ENCODE results near the gene COX14. TPM values are rescaled to one million over a fixed set of nuclear protein-coding genes. Genes with fewer than 3 reads are reported as not detected.

Gene COX14
- total and polyA plus RNA-seq, 10 of the 15 experiments (the other 5 are each of a cell fraction or from before 2014, with no cell fraction given), result 44.6 to 361 (median 120) TPM

GRCh38 chr12:50156641-50157040 is 44.6 kb downstream of the COX14 start:
- no TSS peak for BruUV-seq (replicated peaks)
- Histone ChIP-seq H3K9me3 (replicated peaks; ENCODE audit: control insufficient read depth, insufficient read depth, low read length) (no peaks in the 10 kb centered on the region), H3K27me3 (replicated peaks in 1 of 2; ENCODE audit: control insufficient read depth in 2 of 2, insufficient read depth in 2 of 2, low read length in 1 of 2) (no peaks in the 10 kb centered on the region), H4K20me1 (ENCODE audit: control insufficient read depth, insufficient read depth) (no peaks in the 10 kb centered on the region), H3K36me3 (ENCODE audit: control insufficient read depth in 2 of 2, insufficient read depth in 2 of 2, low read length in 1 of 2) (no peaks in the 10 kb centered on the region; a peak in 2 of 4 replicates), H3K27ac (ENCODE audit: control insufficient read depth, insufficient read depth) (no peak overlapping the region), H3K79me2 (ENCODE audit: control insufficient read depth, insufficient read depth, low read length) (peaks cover 12% of the 10 kb centered on the region), H3K9ac (ENCODE audit: control insufficient read depth, insufficient read depth, low read length) (no peak overlapping the region), H3K4me1 (ENCODE audit: control insufficient read depth, insufficient read depth, low read length) (no peaks in the 10 kb centered on the region), H3K4me2 (ENCODE audit: control insufficient read depth, insufficient read depth) (no peak overlapping the region), H3K4me3 (no peak overlapping the region), H2AFZ (ENCODE audit: control insufficient read depth, low read depth, low read length) (no peak overlapping the region)
- RAD21 ChIA-PET (ENCODE audit: unreplicated experiment), result interaction anchor here (2.5 kb wide), 1 partner anchor 19 kb away, joined by 8 read pairs; no protein-coding TSS in a partner anchor
- ATAC-seq (no peak), DNase-seq (ENCODE audit: low read depth, low spot score) (no peak), FAIRE-seq (no peak)
- in situ Hi-C loops (cut with MboI), result no loop called here
- SMC1A ChIA-PET (ENCODE audit: uncharacterized antibody, unreplicated experiment), result interaction anchor here (0.5 to 3.2 kb wide), 4 partner anchors 10 to 45 kb away, joined by 3 to 12 read pairs (median 4); partner anchors contain the start of gene COX14
- CTCF ChIA-PET, result interaction anchor here (0.5 to 1.9 kb wide), 6 partner anchors 10 to 45 kb away, joined by 3 to 14 read pairs (median 4); partner anchors contain the start of genes CERS5 and COX14
- POLR2A ChIA-PET, result interaction anchor here (0.6 to 0.7 kb wide), 2 partner anchors 98 to 999 kb away, joined by 3 to 6 read pairs; no protein-coding TSS in a partner anchor
- intact Hi-C loops (cut with micrococcal nuclease; ENCODE audit: unreplicated experiment), result no loop called here
- TF ChIP-seq MAX (IDR thresholded peaks at IDR 0.05; ENCODE audit: low read depth, low read length) (no peak), PAX5 (IDR thresholded peaks at IDR 0.05; ENCODE audit: borderline replicate concordance, low read depth, low read length) (no peak), BRCA1 (IDR thresholded peaks at IDR 0.05; ENCODE audit: low read depth, low read length) (no peak), ATF2 (IDR thresholded peaks at IDR 0.05; ENCODE audit: low read length) (no peak), SUZ12 (IDR thresholded peaks at IDR 0.05; ENCODE audit: unreplicated experiment) (no peak), TARDBP (IDR thresholded peaks at IDR 0.05; ENCODE audit: borderline replicate concordance) (no peak), ZBTB4 (CRISPR knock-in tag; IDR thresholded peaks at IDR 0.05) (no peak), MYC (IDR thresholded peaks at IDR 0.05; ENCODE audit: insufficient read depth, insufficient read length, insufficient replicate concordance, low read length, severe bottlenecking) (no peak), POLR2AphosphoS5 (IDR thresholded peaks at IDR 0.05; ENCODE audit: low read length) (no peak), TCF12 (IDR thresholded peaks at IDR 0.05; ENCODE audit: low read depth, low read length) (no peak), ZBTB40 (IDR thresholded peaks at IDR 0.05; ENCODE audit: borderline replicate concordance) (no peak), NFYA (IDR thresholded peaks at IDR 0.05; ENCODE audit: borderline replicate concordance, low read depth, low read length) (no peak), MTA2 (IDR thresholded peaks at IDR 0.05; ENCODE audit: low read depth) (no peak), YBX1 (IDR thresholded peaks at IDR 0.05) (no peak), CHD4 (IDR thresholded peaks at IDR 0.05) (no peak), SUPT20H (IDR thresholded peaks at IDR 0.05; ENCODE audit: borderline replicate concordance, control insufficient read depth, low read depth, low read length) (no peak), POLR2A (IDR thresholded peaks at IDR 0.05; ENCODE audit: low read depth, low read length) (no peak)
